Lower leg skin (tissue), 3 donors: ENCODE measurements around the gene ZDHHC8.

ENCODE experiments used
- CTCF ChIP-seq, 3 donors: fragments of 450-650 bp; IDR thresholded peaks; one replicate each; pipeline ENCODE4 v1.5.1; 2016; ENCODE audit warnings: antibody characterized with exemption in 3 of 3, mild to moderate bottlenecking in 3 of 3, moderate library complexity in 2 of 3
- POLR2A ChIP-seq, 2 donors: fragments of 450-650 bp; IDR thresholded peaks; one replicate each; pipeline ENCODE4 v1.6.1; 2016 to 2017; ENCODE audit warnings: antibody characterized with exemption in 2 of 2, mild to moderate bottlenecking in 1 of 2, moderate library complexity in 1 of 2

GRCh38 chr22:20129747-20130014 lies 1.9 kb upstream of the ZDHHC8 start:
- no peak for TF ChIP-seq CTCF (IDR thresholded peaks at IDR 0.05)
- no peak for TF ChIP-seq POLR2A (IDR thresholded peaks at IDR 0.05)
